GM23338 (cell line): Measurements from ENCODE around the gene GLP1R. TPM values are rescaled to one million over a fixed set of nuclear protein-coding genes. Genes with fewer than 3 reads are reported as not detected.

ENCODE experiments used
- ATAC-seq: fragments of 200-7000 bp; cut with Tn5 transposase; 3 replicates; pipeline ENCODE4 v1.9.1; 2020
- DNase-seq: peaks from one replicate; pipeline ENCODE4 v3.0.0-alpha.2; 2015; ENCODE audit warnings: low spot score
- H2AFZ ChIP-seq: fragments of 200-600 bp; sonication (generic); 2 replicates; pipeline ENCODE4 v1.8.0; 2016; ENCODE audit warnings: antibody characterized with exemption, mild to moderate bottlenecking, moderate library complexity
- H3F3A ChIP-seq: fragments of 200-600 bp; sonication (generic); replicated peaks from 2 replicates; pipeline ENCODE4 v1.8.0; 2017; ENCODE audit warnings: antibody characterized with exemption, mixed run types, low read depth
- H3K27ac ChIP-seq: fragments of 200-600 bp; sonication (generic); 2 replicates; pipeline ENCODE4 v1.6.1; 2016; ENCODE audit warnings: low read depth
- H3K27me3 ChIP-seq: fragments of 200-600 bp; sonication (generic); 2 replicates; pipeline ENCODE4 v1.8.0; 2016; ENCODE audit warnings: mild to moderate bottlenecking, mixed run types, moderate library complexity; ENCODE audit not compliant: insufficient read depth
- H3K36me3 ChIP-seq: fragments of 200-600 bp; sonication (generic); 2 replicates; pipeline ENCODE4 v1.8.0; 2016; ENCODE audit warnings: mild to moderate bottlenecking; ENCODE audit not compliant: insufficient read depth
- H3K4me1 ChIP-seq: fragments of 200-600 bp; sonication (generic); 2 replicates; pipeline ENCODE4 v1.8.0; 2016; ENCODE audit warnings: mild to moderate bottlenecking, moderate library complexity; ENCODE audit not compliant: insufficient read depth
- H3K4me2 ChIP-seq: fragments of 200-600 bp; sonication (generic); 2 replicates; pipeline ENCODE4 v1.7.1; 2017; ENCODE audit warnings: mixed run types
- H3K4me3 ChIP-seq: fragments of 200-600 bp; sonication (generic); 2 replicates; pipeline ENCODE4 v1.6.1; 2016; ENCODE audit warnings: mixed run types
- H3K79me2 ChIP-seq: fragments of 200-600 bp; sonication (generic); replicated peaks from 2 replicates; pipeline ENCODE4 v1.8.0; 2017; ENCODE audit warnings: mild to moderate bottlenecking; ENCODE audit not compliant: insufficient read depth
- H3K9me2 ChIP-seq: fragments of 200-600 bp; sonication (generic); 2 replicates; pipeline ENCODE4 v1.8.0; 2017; ENCODE audit not compliant: insufficient read depth
- H4K20me1 ChIP-seq: fragments of 200-600 bp; sonication (generic); replicated peaks from 2 replicates; pipeline ENCODE4 v1.8.0; 2017; ENCODE audit warnings: mild to moderate bottlenecking; ENCODE audit not compliant: insufficient read depth
- H3K27ac Mint-ChIP-seq: 2 replicates; pipeline ENCODE4 v1.8.0; 2020; ENCODE audit warnings: inconsistent platforms, mild to moderate bottlenecking, moderate library complexity, mixed read lengths
- H3K27me3 Mint-ChIP-seq: 3 replicates; pipeline ENCODE4 v1.8.0; 2022; ENCODE audit warnings: low read depth, mild to moderate bottlenecking, moderate library complexity, mixed read lengths, inconsistent platforms; ENCODE audit not compliant: insufficient read depth, poor library complexity
- H3K36me3 Mint-ChIP-seq: 3 replicates; pipeline ENCODE4 v1.8.0; 2021; ENCODE audit warnings: low read depth, mild to moderate bottlenecking, inconsistent platforms, moderate library complexity, mixed read lengths
- H3K4me1 Mint-ChIP-seq: 3 replicates; pipeline ENCODE4 v1.8.0; 2020; ENCODE audit warnings: mild to moderate bottlenecking, inconsistent platforms, mixed read lengths
- H3K4me3 Mint-ChIP-seq: 3 replicates; pipeline ENCODE4 v1.8.0; 2021; ENCODE audit warnings: moderate library complexity, mild to moderate bottlenecking, inconsistent platforms, mixed read lengths
- H3K9me3 Mint-ChIP-seq: 3 replicates; pipeline ENCODE4 v1.8.0; 2020; ENCODE audit warnings: moderate library complexity, mild to moderate bottlenecking, inconsistent platforms, mixed read lengths
- EZH2 ChIP-seq: fragments of 200-600 bp; sonication (generic); IDR thresholded peaks from one replicate; pipeline ENCODE4 v1.8.0; 2017; ENCODE audit warnings: antibody characterized with exemption, mild to moderate bottlenecking, low read depth; ENCODE audit not compliant: unreplicated experiment
- EZH2phosphoT487 ChIP-seq: fragments of 200-600 bp; sonication (generic); IDR thresholded peaks from one replicate; pipeline ENCODE4 v1.8.1; 2018; ENCODE audit warnings: antibody characterized with exemption; ENCODE audit not compliant: unreplicated experiment
- JUNB ChIP-seq: IDR thresholded peaks from one replicate; pipeline ENCODE4 v1.6.1; 2016; ENCODE audit warnings: antibody characterized with exemption; ENCODE audit not compliant: unreplicated experiment
- NANOG ChIP-seq: IDR thresholded peaks from 2 replicates; pipeline ENCODE4 v1.6.1; 2016; ENCODE audit warnings: antibody characterized with exemption, borderline replicate concordance
- ZNF331 ChIP-seq: fragments of 250-450 bp; sonication (Bioruptor Pico); IDR thresholded peaks from 2 replicates; pipeline ENCODE4 v1.5.0; 2020; ENCODE audit warnings: low read depth, mild to moderate bottlenecking, moderate library complexity
- polyA plus RNA-seq: library from polyadenylated mRNA; unstranded; fragments of >200 nt; fragmentation: Nextera tagmentation; extraction: Ambion mirVana; gene quantifications from 2 replicates; pipeline ENCODE4 v1.2.1, GENCODE V29; 2016
- total RNA-seq: library from RNA; depleted of rRNA; stranded (reverse); fragments of >200 nt; shearing (Covaris generic); gene quantifications from 2 replicates; pipeline ENCODE4 v1.2.3, GENCODE V29; 2014
- TF ChIP-seq, protein P1 (sequence below): IDR thresholded peaks from one replicate; pipeline ENCODE4 v1.6.1; 2018; ENCODE audit warnings: antibody characterized with exemption; ENCODE audit not compliant: unreplicated experiment
- TF ChIP-seq, protein P2 (sequence below), 2 experiments: fragments of 200-600 bp in 1 of 2; sonication (generic) in 1 of 2; conservative IDR thresholded peaks; 2 replicates each; pipeline versions ENCODE4 v1.5.1 to v1.6.1; 2016 to 2017; ENCODE audit warnings: antibody characterized with exemption in 2 of 2, low read depth in 2 of 2, mild to moderate bottlenecking in 2 of 2, moderate library complexity in 1 of 2
- TF ChIP-seq, protein P3 (sequence below): IDR thresholded peaks from 2 replicates; pipeline ENCODE4 v1.6.1; 2016; ENCODE audit warnings: antibody characterized with exemption

GLP1R gene
- total and polyA plus RNA-seq, 2 experiments from 2014 or later = 0.42 to 3.7 TPM

DNA sequence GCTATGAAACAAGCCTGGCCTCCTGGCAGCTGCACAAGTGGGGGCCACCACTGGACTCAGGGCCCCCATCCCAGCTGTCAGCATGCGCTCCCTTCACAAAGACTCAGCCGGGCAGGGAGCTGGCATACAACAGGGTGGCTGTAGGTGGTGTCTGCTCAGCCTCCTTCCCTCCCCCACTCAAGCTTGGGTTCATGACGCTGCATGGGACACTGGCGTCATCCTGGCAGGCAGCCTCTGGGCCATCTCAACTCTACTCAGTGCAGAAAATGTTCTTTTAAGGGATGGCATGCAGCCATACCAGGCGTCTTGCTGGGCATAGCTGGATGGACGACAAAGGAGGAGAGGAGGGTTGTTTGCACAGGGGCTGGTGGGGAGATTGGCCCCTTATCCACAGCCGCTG is 35.9 kb downstream of the GLP1R start:
- Mint-ChIP-seq H3K4me3 (no peak overlapping the region), H3K36me3 (no peaks in the 10 kb centered on the region; the same call in 2 of the 3 replicates), H3K27ac (no peak overlapping the region), H3K27me3 (peaks cover 13% of the 10 kb centered on the region), H3K9me3 (no peaks in the 10 kb centered on the region), H3K4me1 (peaks cover 42% of the 10 kb centered on the region)
- TF ChIP-seq ZNF331 (CRISPR knock-in tag) (no peak), EZH2 (no peak)
- TF ChIP-seq, protein P1, sequence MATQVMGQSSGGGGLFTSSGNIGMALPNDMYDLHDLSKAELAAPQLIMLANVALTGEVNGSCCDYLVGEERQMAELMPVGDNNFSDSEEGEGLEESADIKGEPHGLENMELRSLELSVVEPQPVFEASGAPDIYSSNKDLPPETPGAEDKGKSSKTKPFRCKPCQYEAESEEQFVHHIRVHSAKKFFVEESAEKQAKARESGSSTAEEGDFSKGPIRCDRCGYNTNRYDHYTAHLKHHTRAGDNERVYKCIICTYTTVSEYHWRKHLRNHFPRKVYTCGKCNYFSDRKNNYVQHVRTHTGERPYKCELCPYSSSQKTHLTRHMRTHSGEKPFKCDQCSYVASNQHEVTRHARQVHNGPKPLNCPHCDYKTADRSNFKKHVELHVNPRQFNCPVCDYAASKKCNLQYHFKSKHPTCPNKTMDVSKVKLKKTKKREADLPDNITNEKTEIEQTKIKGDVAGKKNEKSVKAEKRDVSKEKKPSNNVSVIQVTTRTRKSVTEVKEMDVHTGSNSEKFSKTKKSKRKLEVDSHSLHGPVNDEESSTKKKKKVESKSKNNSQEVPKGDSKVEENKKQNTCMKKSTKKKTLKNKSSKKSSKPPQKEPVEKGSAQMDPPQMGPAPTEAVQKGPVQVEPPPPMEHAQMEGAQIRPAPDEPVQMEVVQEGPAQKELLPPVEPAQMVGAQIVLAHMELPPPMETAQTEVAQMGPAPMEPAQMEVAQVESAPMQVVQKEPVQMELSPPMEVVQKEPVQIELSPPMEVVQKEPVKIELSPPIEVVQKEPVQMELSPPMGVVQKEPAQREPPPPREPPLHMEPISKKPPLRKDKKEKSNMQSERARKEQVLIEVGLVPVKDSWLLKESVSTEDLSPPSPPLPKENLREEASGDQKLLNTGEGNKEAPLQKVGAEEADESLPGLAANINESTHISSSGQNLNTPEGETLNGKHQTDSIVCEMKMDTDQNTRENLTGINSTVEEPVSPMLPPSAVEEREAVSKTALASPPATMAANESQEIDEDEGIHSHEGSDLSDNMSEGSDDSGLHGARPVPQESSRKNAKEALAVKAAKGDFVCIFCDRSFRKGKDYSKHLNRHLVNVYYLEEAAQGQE = no peak
- Histone ChIP-seq H3K27me3 (no peaks in the 10 kb centered on the region), H3K4me3 (no peak overlapping the region), H3K9me2 (no peaks in the 10 kb centered on the region), H3F3A (no peaks in the 10 kb centered on the region), H2AFZ (no peak overlapping the region), H4K20me1 (no peaks in the 10 kb centered on the region), H3K4me1 (no peaks in the 10 kb centered on the region; the same call in none of the 2 replicates), H3K4me2 (no peak overlapping the region), H3K36me3 (no peaks in the 10 kb centered on the region), H3K27ac (no peak overlapping the region), H3K79me2 (no peaks in the 10 kb centered on the region)
- ATAC-seq = no peak
- no peak for DNase-seq

DNA sequence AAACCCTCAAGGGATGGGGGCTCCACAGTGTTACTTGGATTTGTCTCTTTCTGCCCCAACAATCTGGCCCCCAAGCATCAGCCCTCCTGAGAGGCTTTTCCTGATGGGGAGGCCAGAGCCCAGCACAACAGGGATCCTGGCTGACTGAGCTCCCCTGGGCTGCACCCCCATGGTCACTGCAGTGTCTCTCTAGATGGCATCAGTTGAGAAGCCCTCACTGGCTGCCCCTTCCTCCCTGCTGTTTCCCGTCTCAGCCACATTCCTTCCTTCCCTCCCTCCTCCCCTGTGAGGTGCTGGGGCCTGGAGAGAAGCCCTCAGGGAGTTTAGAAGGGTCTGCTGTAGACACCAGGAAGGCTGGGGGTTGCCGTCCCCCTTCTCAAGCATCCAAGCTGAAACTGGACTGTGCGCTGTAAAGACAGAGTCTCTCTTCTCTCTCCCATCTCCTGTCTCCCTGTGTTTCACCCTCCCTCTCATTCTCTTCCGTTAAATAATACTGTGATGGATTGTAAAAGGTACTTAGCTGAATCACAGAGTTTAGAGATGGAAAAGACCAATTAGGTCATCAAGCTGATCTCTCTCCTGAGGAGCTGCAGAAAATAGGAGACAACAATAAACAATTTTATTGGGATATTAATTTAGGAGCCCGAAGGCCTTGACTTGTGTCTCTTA is 36.7 kb downstream of the GLP1R start:
- H3K79me2 ChIP-seq = no peaks in the 10 kb centered on the region
- Mint-ChIP-seq H3K9me3 (no peaks in the 10 kb centered on the region), H3K27ac (no peak overlapping the region), H3K36me3 (no peaks in the 10 kb centered on the region; the same call in 2 of the 3 replicates), H3K4me1 (peaks cover 47% of the 10 kb centered on the region), H3K27me3 (peaks cover 15% of the 10 kb centered on the region), H3K4me3 (no peak overlapping the region)
- H3K36me3 ChIP-seq = no peaks in the 10 kb centered on the region
- H3K4me3 ChIP-seq = no peak overlapping the region
- ATAC-seq (peak; percentile 36), DNase-seq (peak; percentile 26)
- no peaks in the 10 kb centered on the region; the same call in none of the 2 replicates for H3K4me1 ChIP-seq
- H4K20me1 ChIP-seq = no peaks in the 10 kb centered on the region
- H3K9me2 ChIP-seq = no peaks in the 10 kb centered on the region
- no peak overlapping the region for H3K4me2 ChIP-seq
- no peaks in the 10 kb centered on the region for H3F3A ChIP-seq
- no peaks in the 10 kb centered on the region for H3K27me3 ChIP-seq
- H2AFZ ChIP-seq = no peak overlapping the region
- H3K27ac ChIP-seq = no peak overlapping the region
- TF ChIP-seq EZH2phosphoT487 (no peak), JUNB (no peak), NANOG (no peak)
- TF ChIP-seq, protein P1 = no peak
- TF ChIP-seq, protein P2, sequence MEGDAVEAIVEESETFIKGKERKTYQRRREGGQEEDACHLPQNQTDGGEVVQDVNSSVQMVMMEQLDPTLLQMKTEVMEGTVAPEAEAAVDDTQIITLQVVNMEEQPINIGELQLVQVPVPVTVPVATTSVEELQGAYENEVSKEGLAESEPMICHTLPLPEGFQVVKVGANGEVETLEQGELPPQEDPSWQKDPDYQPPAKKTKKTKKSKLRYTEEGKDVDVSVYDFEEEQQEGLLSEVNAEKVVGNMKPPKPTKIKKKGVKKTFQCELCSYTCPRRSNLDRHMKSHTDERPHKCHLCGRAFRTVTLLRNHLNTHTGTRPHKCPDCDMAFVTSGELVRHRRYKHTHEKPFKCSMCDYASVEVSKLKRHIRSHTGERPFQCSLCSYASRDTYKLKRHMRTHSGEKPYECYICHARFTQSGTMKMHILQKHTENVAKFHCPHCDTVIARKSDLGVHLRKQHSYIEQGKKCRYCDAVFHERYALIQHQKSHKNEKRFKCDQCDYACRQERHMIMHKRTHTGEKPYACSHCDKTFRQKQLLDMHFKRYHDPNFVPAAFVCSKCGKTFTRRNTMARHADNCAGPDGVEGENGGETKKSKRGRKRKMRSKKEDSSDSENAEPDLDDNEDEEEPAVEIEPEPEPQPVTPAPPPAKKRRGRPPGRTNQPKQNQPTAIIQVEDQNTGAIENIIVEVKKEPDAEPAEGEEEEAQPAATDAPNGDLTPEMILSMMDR (conservative IDR thresholded peaks at IDR 0.05; ENCODE audit: low read depth in 2 of 2) = no peak
- TF ChIP-seq, protein P3, sequence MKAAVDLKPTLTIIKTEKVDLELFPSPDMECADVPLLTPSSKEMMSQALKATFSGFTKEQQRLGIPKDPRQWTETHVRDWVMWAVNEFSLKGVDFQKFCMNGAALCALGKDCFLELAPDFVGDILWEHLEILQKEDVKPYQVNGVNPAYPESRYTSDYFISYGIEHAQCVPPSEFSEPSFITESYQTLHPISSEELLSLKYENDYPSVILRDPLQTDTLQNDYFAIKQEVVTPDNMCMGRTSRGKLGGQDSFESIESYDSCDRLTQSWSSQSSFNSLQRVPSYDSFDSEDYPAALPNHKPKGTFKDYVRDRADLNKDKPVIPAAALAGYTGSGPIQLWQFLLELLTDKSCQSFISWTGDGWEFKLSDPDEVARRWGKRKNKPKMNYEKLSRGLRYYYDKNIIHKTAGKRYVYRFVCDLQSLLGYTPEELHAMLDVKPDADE = no peak
